ENCODE data around the gene GADD45GIP1. TPM values are rescaled to one million over a fixed set of nuclear protein-coding genes. Genes with fewer than 3 reads are reported as not detected.
"Not testable (repeated sequence)": the region's sequence is repeated elsewhere in the genome, so short reads cannot be mapped to it uniquely, and the experiment has no call there.

The GADD45GIP1 gene
- total RNA-seq, 2 donors from 2014 or later = 16.1 to 41.9 TPM

DNA sequence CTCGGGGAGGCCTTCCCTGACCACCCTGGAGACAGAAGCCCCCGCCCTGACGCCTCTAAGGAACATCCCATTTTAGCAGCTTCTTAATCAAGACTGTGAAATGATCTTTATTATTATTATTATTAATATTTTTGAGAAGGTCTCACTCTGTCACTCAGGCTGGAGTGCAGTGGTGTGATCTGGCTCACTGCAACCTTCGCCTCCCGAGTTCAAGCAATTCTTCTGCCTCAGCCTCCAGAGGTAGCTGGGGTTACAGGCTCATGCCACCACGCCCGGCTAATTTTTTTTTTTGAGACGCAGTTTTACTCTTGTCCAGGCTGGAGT is 8.8 kb upstream of the GADD45GIP1 start:
- no peak for DNase-seq
- peak overlapping the region; percentile 42 for H3K4me3 ChIP-seq
- intact Hi-C loops (cut with DNase I) = no loop called here

DNA sequence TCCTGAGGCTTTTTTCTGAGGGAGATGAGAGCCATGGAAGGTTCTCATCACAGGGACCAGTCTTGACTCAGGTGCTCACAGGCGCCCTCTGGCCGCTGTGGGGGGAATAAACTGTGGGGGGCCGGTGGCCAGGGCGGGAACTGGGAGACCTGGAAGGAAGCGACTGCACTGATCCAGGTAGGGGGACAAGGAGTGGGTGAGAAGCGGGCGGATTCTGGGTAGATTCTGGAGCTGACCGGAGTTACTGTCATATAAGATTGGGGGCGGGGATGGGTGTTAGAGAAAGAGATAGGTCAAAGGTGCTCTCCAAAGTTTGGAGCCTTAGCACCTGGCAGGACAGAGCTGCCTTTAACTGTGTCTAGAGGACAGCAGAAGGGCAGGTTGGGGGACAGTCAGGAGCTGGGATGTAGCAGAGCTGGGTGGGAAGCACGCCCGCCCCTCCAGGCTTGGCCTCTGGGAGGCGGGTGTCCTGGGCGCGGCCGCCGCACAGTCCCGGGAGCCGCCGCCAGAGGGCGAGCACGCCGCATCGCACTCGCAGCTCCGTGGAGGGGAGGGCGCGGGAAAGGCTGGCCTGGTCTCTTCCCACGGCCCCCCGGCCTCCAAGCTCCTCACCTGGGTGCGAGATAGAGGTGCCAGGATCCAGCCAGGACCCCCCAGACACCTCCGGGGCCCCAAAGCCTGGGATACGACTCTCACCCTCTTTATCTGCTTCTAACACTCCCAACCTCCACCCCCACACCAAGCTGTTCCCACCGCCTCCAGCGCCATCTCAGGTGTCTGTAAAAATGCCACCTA is 8.2 kb upstream of the GADD45GIP1 start:
- no peaks in the 10 kb centered on the region for H3K9me3 ChIP-seq
- DNase-seq = peak; percentile 91
- intact Hi-C loops (cut with DNase I) = no loop called here
- H3K4me1 ChIP-seq = peaks cover 3% of the 10 kb centered on the region
- TF ChIP-seq, protein P1, sequence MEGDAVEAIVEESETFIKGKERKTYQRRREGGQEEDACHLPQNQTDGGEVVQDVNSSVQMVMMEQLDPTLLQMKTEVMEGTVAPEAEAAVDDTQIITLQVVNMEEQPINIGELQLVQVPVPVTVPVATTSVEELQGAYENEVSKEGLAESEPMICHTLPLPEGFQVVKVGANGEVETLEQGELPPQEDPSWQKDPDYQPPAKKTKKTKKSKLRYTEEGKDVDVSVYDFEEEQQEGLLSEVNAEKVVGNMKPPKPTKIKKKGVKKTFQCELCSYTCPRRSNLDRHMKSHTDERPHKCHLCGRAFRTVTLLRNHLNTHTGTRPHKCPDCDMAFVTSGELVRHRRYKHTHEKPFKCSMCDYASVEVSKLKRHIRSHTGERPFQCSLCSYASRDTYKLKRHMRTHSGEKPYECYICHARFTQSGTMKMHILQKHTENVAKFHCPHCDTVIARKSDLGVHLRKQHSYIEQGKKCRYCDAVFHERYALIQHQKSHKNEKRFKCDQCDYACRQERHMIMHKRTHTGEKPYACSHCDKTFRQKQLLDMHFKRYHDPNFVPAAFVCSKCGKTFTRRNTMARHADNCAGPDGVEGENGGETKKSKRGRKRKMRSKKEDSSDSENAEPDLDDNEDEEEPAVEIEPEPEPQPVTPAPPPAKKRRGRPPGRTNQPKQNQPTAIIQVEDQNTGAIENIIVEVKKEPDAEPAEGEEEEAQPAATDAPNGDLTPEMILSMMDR (IDR thresholded peaks at IDR 0.05) = peak; percentile 96
- no peaks in the 10 kb centered on the region for H3K27me3 ChIP-seq
- H3K27ac ChIP-seq = peak overlapping the region; percentile 51
- peak overlapping the region; percentile 42 for H3K4me3 ChIP-seq
- no peaks in the 10 kb centered on the region for H3K36me3 ChIP-seq
- H3K9ac ChIP-seq (ENCODE audit: low read depth in 2 of 2, low read length in 2 of 2) = peak overlapping the region; percentile 49 to 62

More for the DNA sequence above, 8.8 kb upstream of the GADD45GIP1 start:
- Histone ChIP-seq H3K27me3 (no peaks in the 10 kb centered on the region), H3K4me1 (peaks cover 3% of the 10 kb centered on the region), H3K36me3 (no peaks in the 10 kb centered on the region), H3K9me3 (no peaks in the 10 kb centered on the region), H3K27ac (no peak overlapping the region), H3K9ac (ENCODE audit: low read depth in 2 of 2, low read length in 2 of 2) (peak overlapping the region in 1 of 2 donors; percentile 62)
- TF ChIP-seq, protein P1 (IDR thresholded peaks at IDR 0.05) = no peak

DNA sequence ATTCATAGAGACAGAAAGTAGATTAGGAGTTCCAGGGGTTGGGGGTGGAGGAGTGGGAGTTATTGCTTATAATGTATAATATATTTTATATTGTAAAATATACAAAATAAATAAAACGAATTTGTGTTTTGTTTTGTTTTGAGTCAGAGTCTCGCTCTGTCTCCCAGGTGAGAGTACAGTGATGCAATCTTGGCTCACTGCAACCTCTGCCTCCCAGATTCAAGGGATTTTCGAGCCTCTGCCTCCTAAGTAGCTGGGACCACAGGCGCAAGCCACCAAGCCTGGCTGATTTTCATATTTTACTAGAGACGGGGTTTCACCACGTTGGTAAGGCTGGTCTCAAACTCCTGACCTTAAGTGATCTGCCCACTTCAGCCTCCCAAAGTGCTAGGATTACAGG is 2.5 kb upstream of the GADD45GIP1 start:
- no peaks in the 10 kb centered on the region for H3K27me3 ChIP-seq
- H3K27ac ChIP-seq = no peak overlapping the region
- DNase-seq = no peak
- no peaks in the 10 kb centered on the region for H3K36me3 ChIP-seq
- TF ChIP-seq, protein P1 (IDR thresholded peaks at IDR 0.05) = no peak
- H3K4me1 ChIP-seq = peaks cover 3% of the 10 kb centered on the region
- no peak overlapping the region for H3K4me3 ChIP-seq
- intact Hi-C loops (cut with DNase I) = no loop called here
- no peaks in the 10 kb centered on the region for H3K9me3 ChIP-seq
- no peak overlapping the region for H3K9ac ChIP-seq (ENCODE audit: low read depth in 2 of 2, low read length in 2 of 2)

- peak overlapping the region; percentile 99 for H3K4me3 ChIP-seq
- DNase-seq; H3K36me3 ChIP-seq; H3K27me3 ChIP-seq; intact Hi-C loops (cut with DNase I); H3K4me1 ChIP-seq; H3K9me3 ChIP-seq: not testable (repeated sequence)
- H3K27ac ChIP-seq = peak overlapping the region; percentile 83
- peak overlapping the region; percentile 58 to 75 for H3K9ac ChIP-seq (ENCODE audit: low read depth in 2 of 2, low read length in 2 of 2)
These were observed 448 bp upstream of the GADD45GIP1 start for GRCh38 chr19:12957389-12957952.

DNA sequence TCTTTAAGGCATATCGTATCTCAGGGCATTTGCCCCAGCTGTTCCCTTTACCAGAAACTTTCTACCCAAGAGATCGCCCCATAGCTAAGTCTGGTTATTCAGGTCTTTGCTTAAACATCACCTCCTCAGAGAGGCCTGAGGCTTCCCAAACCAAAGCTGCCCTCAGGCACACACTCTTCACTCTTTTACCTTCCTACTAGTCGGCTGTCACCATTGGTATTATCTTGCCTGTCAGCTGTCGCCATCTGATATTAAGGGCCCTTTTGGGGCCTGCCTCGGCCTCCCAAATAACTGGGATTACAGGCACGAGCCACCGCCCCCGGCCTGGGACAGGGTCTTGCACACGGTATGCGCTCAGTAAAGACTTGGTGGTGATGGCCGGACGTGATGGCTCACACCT is 1.0 kb downstream of the GADD45GIP1 start:
- peaks cover 6% of the 10 kb centered on the region for H3K4me1 ChIP-seq
- DNase-seq = no peak
- no peaks in the 10 kb centered on the region for H3K9me3 ChIP-seq
- H3K9ac ChIP-seq (ENCODE audit: low read depth in 2 of 2, low read length in 2 of 2) = peak overlapping the region in 1 of 2 donors; percentile 39
- intact Hi-C loops (cut with DNase I) = no loop called here
- H3K36me3 ChIP-seq = peaks cover 3% of the 10 kb centered on the region
- peak overlapping the region; percentile 99 for H3K4me3 ChIP-seq
- H3K27ac ChIP-seq = peak overlapping the region; percentile 83
- TF ChIP-seq, protein P1 (IDR thresholded peaks at IDR 0.05) = no peak
- no peaks in the 10 kb centered on the region for H3K27me3 ChIP-seq

DNA sequence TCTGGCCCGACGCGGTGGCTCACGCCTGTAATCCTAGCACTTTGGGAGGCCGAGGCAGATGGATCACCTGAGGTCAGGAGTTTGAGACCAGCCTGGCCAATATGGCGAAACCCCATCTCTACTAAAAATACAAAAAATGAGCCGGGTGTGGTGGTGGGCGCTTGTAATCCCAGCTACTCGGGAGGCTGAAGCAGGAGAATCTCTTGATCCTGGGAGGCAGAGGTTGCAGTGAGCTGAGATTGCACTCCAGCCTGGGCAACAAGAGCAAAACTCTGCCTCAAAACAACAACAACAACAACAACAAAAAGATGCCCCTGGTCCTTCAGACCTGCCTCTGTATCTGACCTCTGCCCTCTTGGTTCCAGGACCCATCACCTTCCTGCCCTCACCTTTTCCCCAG is 1.4 kb downstream of the GADD45GIP1 start:
- H3K36me3 ChIP-seq; H3K27me3 ChIP-seq; H3K9ac ChIP-seq (ENCODE audit: low read depth in 2 of 2, low read length in 2 of 2); H3K27ac ChIP-seq; intact Hi-C loops (cut with DNase I); H3K4me3 ChIP-seq; H3K9me3 ChIP-seq; DNase-seq; H3K4me1 ChIP-seq: not testable (repeated sequence)

Measured in colonic mucosa (tissue), 4 donors.